Measurements from ENCODE around the gene PTX4. TPM values are rescaled to one million over a fixed set of nuclear protein-coding genes. Genes with fewer than 3 reads are reported as not detected.

Gene PTX4
- total RNA-seq, 6 experiments from 2014 or later = 0.14 to 0.24 (median 0.18) TPM; not detected in 2

DNA sequence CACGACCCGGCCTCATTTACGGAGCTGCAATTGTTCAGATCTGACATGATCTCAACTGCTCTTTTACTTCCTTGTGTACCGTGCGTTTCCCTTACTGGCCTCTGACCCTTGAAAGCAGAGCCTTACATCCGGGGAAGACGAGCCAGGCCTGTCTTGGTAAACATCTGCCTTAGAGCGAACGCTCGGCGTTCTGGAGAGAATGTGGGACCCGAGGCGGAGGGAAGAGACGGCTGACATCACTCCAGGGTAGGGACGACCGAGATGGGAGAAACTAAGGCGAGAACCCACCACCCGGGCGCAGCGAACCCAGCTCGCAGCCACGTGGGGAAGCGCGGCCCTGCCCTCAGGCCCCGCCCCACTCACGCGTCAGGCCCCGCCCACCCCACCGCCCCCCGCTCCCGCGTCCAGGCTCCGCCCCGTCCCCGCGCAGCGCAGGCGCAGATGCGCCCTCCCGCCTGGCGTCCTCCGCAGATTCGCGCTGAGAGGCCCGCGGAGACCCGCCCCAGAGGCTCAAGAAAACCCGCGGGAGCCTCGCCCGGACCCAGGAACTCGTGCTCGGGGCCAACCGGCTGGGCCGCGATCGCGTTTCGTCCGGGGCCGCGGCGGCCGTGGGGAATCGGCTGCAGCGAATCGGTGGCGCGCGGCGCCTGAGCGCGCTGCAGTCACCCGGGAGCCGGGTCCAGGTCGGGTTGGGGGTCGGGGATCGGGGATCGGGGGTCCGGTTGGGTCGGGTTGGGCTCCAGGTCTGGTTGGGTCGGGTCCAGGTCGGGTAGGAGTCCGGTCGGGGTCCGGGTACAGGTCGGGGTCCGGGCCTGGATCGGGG is 4.4 kb upstream of the PTX4 start, which contains the start of gene TELO2:
TELO2 (plus strand) TSS at position 438 of the 823 bp plus-strand sequence. CDS start 922 bp downstream, outside the sequence.
- peaks cover 15% of the 10 kb centered on the region for H3K4me1 Mint-ChIP-seq (ENCODE audit: low read depth)
- peak; percentile 55 for DNase-seq
- H3K36me3 Mint-ChIP-seq (ENCODE audit: low read depth) = no peaks in the 10 kb centered on the region
- peak within 1 kb of the TSS; percentile 90 for H3K27ac Mint-ChIP-seq
- TF ChIP-seq, protein P1, sequence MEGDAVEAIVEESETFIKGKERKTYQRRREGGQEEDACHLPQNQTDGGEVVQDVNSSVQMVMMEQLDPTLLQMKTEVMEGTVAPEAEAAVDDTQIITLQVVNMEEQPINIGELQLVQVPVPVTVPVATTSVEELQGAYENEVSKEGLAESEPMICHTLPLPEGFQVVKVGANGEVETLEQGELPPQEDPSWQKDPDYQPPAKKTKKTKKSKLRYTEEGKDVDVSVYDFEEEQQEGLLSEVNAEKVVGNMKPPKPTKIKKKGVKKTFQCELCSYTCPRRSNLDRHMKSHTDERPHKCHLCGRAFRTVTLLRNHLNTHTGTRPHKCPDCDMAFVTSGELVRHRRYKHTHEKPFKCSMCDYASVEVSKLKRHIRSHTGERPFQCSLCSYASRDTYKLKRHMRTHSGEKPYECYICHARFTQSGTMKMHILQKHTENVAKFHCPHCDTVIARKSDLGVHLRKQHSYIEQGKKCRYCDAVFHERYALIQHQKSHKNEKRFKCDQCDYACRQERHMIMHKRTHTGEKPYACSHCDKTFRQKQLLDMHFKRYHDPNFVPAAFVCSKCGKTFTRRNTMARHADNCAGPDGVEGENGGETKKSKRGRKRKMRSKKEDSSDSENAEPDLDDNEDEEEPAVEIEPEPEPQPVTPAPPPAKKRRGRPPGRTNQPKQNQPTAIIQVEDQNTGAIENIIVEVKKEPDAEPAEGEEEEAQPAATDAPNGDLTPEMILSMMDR (IDR thresholded peaks at IDR 0.05) = 0 out of 2 replicates have a peak, but pooled peaks have one; percentile 7
- H3K27me3 Mint-ChIP-seq (ENCODE audit: insufficient read depth) = peaks cover 3% of the 10 kb centered on the region; the same call in 1 of the 2 replicates
- H3K9me3 Mint-ChIP-seq = no peaks in the 10 kb centered on the region
- peak within 1 kb of the TSS; percentile 93 for H3K4me3 Mint-ChIP-seq

DNA sequence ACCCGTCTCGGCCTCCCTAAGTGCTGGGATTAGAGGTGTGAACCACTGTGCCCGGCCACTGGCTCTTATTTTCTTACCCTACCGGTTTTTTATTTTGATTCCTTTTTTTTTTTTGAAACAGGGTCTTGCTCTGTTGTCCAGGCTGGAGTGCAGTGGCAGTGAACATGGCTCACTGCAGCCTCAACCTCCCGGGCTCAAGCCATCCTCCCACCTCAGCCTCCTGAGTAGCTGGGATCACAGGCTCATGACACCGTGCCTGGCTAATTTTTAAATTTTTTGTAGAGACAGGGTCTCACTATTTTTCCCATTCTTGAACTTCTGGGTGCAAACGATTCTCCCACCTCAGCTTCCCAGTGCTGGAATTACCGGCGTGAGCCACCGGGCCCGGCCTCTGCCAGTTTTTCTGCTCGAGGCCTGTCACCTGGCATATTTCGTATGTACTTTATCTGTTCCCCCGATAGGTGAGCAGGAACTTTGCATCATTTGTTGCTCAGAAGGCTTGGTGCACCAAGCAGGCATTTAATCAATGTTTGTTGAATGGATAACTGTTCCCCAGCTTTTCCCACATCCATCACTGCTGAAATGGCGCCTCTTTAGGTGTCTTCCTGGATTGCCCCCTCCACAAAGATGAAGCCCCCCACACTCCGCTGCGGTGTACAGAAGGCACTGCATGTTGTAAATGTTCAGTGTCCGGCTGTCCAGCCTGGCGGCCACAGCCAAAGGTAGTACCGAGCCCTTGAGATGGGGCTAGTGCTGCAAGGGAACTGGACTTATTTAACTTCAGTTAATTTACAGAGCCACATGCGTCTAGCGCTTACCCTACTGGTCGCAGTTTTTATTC is 3.6 kb upstream of the PTX4 start:
- Mint-ChIP-seq H3K36me3 (ENCODE audit: low read depth) (no peaks in the 10 kb centered on the region), H3K27me3 (ENCODE audit: insufficient read depth) (peaks cover 3% of the 10 kb centered on the region; the same call in 1 of the 2 replicates), H3K9me3 (no peaks in the 10 kb centered on the region), H3K4me3 (peak overlapping the region; percentile 93), H3K27ac (peak overlapping the region; percentile 90), H3K4me1 (ENCODE audit: low read depth) (peaks cover 15% of the 10 kb centered on the region)
- TF ChIP-seq, protein P1 (IDR thresholded peaks at IDR 0.05) = peak; percentile 18
- no peak for DNase-seq

DNA sequence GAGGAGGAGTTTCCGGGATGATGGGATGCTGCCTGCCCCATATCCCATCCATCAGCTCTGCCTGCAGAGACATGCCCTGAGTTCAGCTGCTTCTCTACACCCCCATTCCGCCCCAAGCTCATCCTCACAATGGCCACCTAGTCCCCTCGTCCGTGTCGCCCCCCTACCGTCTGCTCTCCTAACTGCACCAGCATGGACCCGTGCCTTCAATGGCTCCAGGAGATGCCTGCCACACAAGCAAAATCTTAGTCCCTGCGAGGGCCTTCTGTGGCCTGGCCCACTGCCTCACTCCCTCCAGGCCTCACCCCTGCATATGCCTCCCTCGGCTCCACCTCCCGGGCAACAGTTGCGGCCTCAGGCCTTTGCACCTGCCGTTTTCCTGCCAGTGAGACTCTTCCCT is 2.6 kb upstream of the PTX4 start:
- Mint-ChIP-seq H3K4me1 (ENCODE audit: low read depth) (peaks cover 15% of the 10 kb centered on the region), H3K27ac (no peak overlapping the region), H3K9me3 (no peaks in the 10 kb centered on the region), H3K4me3 (no peak overlapping the region), H3K27me3 (ENCODE audit: insufficient read depth) (peaks cover 5% of the 10 kb centered on the region), H3K36me3 (ENCODE audit: low read depth) (no peaks in the 10 kb centered on the region)
- DNase-seq = no peak
- TF ChIP-seq, protein P1 (IDR thresholded peaks at IDR 0.05) = no peak

DNA sequence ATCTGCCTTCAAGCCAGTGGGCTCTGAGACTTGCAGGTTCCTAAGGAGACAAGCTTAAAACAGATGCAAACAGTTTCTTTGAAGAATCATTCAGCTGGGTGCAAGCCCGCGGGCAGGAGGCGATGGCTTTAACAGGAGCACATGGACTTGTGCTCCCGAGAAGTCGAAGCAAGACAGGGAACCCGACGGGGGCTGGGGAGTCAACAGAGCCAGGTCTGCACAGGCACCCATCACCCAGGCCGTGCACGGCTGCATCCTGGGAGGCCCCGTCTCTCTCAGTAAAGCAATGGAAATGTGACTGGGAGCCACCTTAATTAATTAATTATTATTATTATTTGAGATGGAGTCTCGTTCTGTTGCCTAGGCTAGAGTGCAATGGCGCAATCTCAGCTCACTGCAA is 333 bp upstream of the PTX4 start:
- TF ChIP-seq, protein P1 (IDR thresholded peaks at IDR 0.05) = no peak
- Mint-ChIP-seq H3K4me3 (no peak overlapping the region), H3K36me3 (ENCODE audit: low read depth) (no peaks in the 10 kb centered on the region), H3K27me3 (ENCODE audit: insufficient read depth) (peaks cover 8% of the 10 kb centered on the region), H3K27ac (no peak overlapping the region), H3K4me1 (ENCODE audit: low read depth) (peaks cover 9% of the 10 kb centered on the region), H3K9me3 (no peaks in the 10 kb centered on the region)
- no peak for DNase-seq

DNA sequence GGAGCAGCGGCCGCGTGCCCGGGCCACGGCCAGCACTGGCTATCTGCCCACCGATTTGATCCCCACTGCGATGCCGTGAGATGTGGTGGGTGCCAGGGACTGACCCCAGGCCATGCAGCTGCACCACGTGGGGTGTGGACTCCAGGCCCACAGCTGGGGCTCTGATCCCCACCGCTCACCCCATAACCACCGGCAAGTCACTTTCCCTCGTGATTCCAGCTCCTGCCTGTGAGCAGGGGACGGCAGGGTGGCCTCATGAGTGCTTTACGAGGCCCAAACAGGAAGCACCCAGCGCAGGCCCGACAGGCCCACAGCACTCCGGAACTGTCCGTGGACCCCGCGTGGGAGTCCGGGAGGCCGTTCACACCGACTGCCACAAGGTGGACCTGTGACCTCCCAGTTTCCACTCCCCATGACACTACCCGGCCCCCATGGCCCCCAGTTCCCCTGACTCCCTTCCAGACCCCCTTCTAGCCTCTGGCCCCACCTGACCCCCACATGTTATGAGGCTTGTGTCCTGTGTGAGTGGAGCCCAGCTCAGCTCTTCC is 616 bp downstream of the PTX4 start:
- H3K4me3 Mint-ChIP-seq = no peak overlapping the region
- H3K27me3 Mint-ChIP-seq (ENCODE audit: insufficient read depth) = peaks cover 14% of the 10 kb centered on the region
- no peaks in the 10 kb centered on the region for H3K9me3 Mint-ChIP-seq
- no peaks in the 10 kb centered on the region for H3K36me3 Mint-ChIP-seq (ENCODE audit: low read depth)
- TF ChIP-seq, protein P1 (IDR thresholded peaks at IDR 0.05) = no peak
- H3K27ac Mint-ChIP-seq = no peak overlapping the region
- no peak for DNase-seq
- peaks cover 8% of the 10 kb centered on the region for H3K4me1 Mint-ChIP-seq (ENCODE audit: low read depth)

Measured in HFFc6 (cell line).